ENCODE results near the gene RPL18. TPM values are rescaled to one million over a fixed set of nuclear protein-coding genes. Genes with fewer than 3 reads are reported as not detected.

Gene RPL18
- total RNA-seq, 2 experiments from 2014 or later: 1,413 to 1,465 TPM

DNA sequence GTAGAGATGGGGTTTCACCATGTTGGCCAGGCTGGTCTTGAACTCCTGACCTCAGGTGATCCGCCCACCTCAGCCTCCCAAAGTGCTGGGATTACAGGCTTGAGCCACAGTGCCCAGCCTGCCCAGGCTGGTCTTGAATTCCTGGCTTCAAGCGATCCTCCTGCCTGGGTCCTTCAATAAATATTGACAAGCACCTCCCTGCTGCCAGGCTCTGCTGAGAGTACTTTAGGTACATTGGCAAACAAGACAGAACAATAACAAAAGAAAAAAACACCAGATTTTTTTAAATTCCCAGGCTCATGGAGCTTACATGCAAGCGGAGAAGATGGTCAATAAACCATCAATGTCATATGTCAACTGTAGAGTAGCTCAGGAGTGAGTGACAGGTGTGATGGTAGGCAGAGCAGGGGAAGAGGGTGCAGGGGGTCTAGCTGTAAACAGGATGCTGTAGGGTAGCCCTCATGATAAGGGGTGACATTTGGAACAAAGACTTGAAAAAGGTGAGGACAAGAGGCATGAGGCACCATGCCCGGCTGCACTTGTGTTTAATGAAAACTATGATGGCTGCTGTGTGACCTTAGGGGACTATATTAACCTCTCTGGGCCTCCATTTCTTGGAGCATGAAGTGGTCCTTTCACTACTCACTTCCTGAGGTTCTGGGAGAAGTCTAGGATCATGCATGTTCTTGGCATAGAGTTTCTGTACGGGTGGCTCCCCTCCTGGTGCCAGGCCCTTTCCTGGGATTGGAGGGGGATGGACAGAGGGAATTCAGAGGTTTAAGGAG lies 47.4 kb downstream of the RPL18 start:
- H3K27me3 Mint-ChIP-seq: peaks cover 8% of the 10 kb centered on the region
- no peak overlapping the region for H3K4me3 Mint-ChIP-seq
- H3K36me3 Mint-ChIP-seq: no peaks in the 10 kb centered on the region
- DNase-seq (no peak), ATAC-seq (no peak)
- no peaks in the 10 kb centered on the region for H3K4me1 Mint-ChIP-seq
- no peaks in the 10 kb centered on the region for H3K9me3 Mint-ChIP-seq (ENCODE audit: low read depth)
- CTCF ChIA-PET: interaction anchor here (1.1 kb wide), 1 partner anchor 66 kb away, joined by 3 read pairs; no protein-coding TSS in a partner anchor
- H3K27ac Mint-ChIP-seq: no peak overlapping the region

DNA sequence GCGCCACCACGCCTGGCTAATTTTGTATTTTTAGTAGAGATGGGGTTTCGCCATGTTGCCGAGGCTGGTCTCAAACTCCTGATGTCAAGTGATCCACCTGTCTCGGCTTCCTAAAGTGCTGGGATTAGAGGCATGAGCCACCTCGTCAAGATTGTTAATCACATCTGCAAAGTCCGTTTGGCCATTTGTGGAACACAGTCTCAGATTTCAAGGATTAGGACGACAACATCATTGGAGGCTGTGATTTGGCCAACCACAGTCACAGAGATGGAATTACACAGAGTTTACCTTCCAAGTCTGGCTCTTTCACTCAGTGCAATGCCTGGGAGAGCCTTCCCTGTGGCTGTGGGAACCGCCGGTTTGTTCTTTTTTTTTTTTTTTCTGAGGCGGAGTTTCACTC lies 49.2 kb downstream of the RPL18 start:
- CTCF ChIA-PET: no interaction called here

DNA sequence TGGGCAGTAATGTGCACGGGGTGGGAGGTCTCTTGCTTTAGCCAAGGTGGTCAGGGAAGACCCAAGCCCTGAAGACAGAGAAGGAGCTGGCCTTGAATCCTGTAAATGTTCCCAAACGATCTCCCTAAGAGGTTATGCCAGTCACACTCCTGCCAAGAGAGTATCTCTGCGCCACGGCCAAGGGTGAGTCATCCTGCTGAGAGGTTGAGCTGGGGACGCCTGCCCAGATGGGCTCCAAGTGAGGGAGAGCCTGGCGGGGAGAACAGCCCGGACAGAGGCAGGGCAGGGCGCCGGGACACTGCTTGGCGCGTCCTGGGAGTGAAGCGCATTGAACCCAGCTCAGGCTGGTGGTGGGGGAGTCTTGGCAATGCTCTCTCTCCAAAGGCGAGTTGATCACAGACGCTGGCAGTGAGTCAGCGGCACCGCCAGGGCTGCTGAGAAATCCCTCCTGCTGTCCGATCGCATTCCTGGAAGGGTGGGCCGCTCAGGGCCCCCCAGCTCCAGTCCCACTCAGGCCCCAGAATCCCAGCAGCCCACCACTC lies 50.6 kb downstream of the RPL18 start:
- Mint-ChIP-seq H3K9me3 (ENCODE audit: low read depth) (no peaks in the 10 kb centered on the region), H3K4me1 (no peaks in the 10 kb centered on the region), H3K36me3 (no peaks in the 10 kb centered on the region), H3K4me3 (no peak overlapping the region), H3K27me3 (peaks cover 8% of the 10 kb centered on the region), H3K27ac (no peak overlapping the region)
- CTCF ChIA-PET: interaction anchor here (0.9 to 1.2 kb wide), 2 partner anchors 15 to 16 kb away, joined by 3 to 5 read pairs; no protein-coding TSS in a partner anchor
- ATAC-seq: no peak
- DNase-seq: no peak

More for the DNA sequence above, 49.2 kb downstream of the RPL18 start:
- no peak for ATAC-seq
- peaks cover 8% of the 10 kb centered on the region for H3K27me3 Mint-ChIP-seq
- DNase-seq: no peak
- no peaks in the 10 kb centered on the region for H3K9me3 Mint-ChIP-seq (ENCODE audit: low read depth)
- no peak overlapping the region for H3K4me3 Mint-ChIP-seq
- no peaks in the 10 kb centered on the region for H3K4me1 Mint-ChIP-seq
- no peaks in the 10 kb centered on the region for H3K36me3 Mint-ChIP-seq
- no peak overlapping the region for H3K27ac Mint-ChIP-seq

Other genes with a start within 250 kb of the RPL18 start
- gene KDELR1, start 227.6 kb downstream of the RPL18 start, total RNA-seq: 10 to 100 TPM; 64.8 to 72.2 TPM
- gene GRIN2D, start 225.5 kb downstream of the RPL18 start, total RNA-seq: under 1 TPM; 0.09 to 0.18 TPM
- gene GRWD1, start 173.2 kb downstream of the RPL18 start, total RNA-seq: 10 to 100 TPM; 37.9 to 58.7 TPM
- gene KCNJ14, start 163.6 kb downstream of the RPL18 start, total RNA-seq: 1 to 10 TPM in 1 of 2 experiments, under 1 TPM in 1; 0.85 to 1.5 TPM
- 10 to 100 TPM; 42.5 to 47.8 TPM for gene CYTH2, start 149.8 kb downstream of the RPL18 start, total RNA-seq
- gene LMTK3, start 107.3 kb downstream of the RPL18 start, total RNA-seq: 1 to 10 TPM; 3.5 to 5.3 TPM
- gene SULT2B1, start 67.0 kb downstream of the RPL18 start, total RNA-seq: not detected
- gene SPACA4, start 12.4 kb downstream of the RPL18 start, total RNA-seq: not detected
- 1 to 10 TPM; 2.8 to 4.1 TPM for gene FAM83E, start 4.1 kb downstream of the RPL18 start, total RNA-seq
- gene SPHK2, start 328 bp upstream of the RPL18 start, total RNA-seq: 10 to 100 TPM; 37.3 to 43.4 TPM
- gene DBP, start 18.2 kb upstream of the RPL18 start, total RNA-seq: 10 to 100 TPM; 11.3 to 18.0 TPM
- 1 to 10 TPM; 6.0 to 7.2 TPM for gene CA11, start 27.0 kb upstream of the RPL18 start, total RNA-seq
- gene NTN5, start 53.8 kb upstream of the RPL18 start, total RNA-seq: under 1 TPM; 0.64 to 0.87 TPM
- not detected for gene FUT2, start 76.8 kb upstream of the RPL18 start, total RNA-seq
- gene MAMSTR, start 100.5 kb upstream of the RPL18 start, total RNA-seq: 1 to 10 TPM; 1.0 to 1.1 TPM
- gene RASIP1, start 121.4 kb upstream of the RPL18 start, total RNA-seq: not detected
- gene IZUMO1, start 127.7 kb upstream of the RPL18 start, total RNA-seq: not detected
- under 1 TPM; 0.06 to 0.09 TPM for gene FUT1, start 133.5 kb upstream of the RPL18 start, total RNA-seq
- gene FGF21, start 136.3 kb upstream of the RPL18 start, total RNA-seq: not detected
- 10 to 100 TPM; 46.7 to 54.6 TPM for gene BCAT2, start 191.9 kb upstream of the RPL18 start, total RNA-seq
- under 1 TPM; 0.38 to 0.59 TPM for gene HSD17B14, start 217.3 kb upstream of the RPL18 start, total RNA-seq
- gene PLEKHA4, start 249.4 kb upstream of the RPL18 start, total RNA-seq: 1 to 10 TPM; 2.2 to 5.6 TPM